IPS-18c (cell line): Measurements from ENCODE around the gene CDHR2.
"Not testable (repeated sequence)": the region's sequence is repeated elsewhere in the genome, so short reads cannot be mapped to it uniquely, and the experiment has no call there.

Experiments used
- H3K4me3 ChIP-seq: 2 replicates; pipeline ENCODE4 v1.7.0; 2013; ENCODE audit warnings: low read depth, mild to moderate bottlenecking, low read length, moderate library complexity; ENCODE audit not compliant: insufficient read depth
- H3K9me3 ChIP-seq: one replicate; pipeline ENCODE4 v1.6.1; 2013; ENCODE audit warnings: mild to moderate bottlenecking, low read length, moderate library complexity; ENCODE audit not compliant: control insufficient read depth, insufficient read depth

The CDHR2 gene

GRCh38 chr5:176549871-176550270 lies 729 bp downstream of the CDHR2 start:
- no peaks in the 10 kb centered on the region for H3K9me3 ChIP-seq
- no peak overlapping the region for H3K4me3 ChIP-seq

DNA sequence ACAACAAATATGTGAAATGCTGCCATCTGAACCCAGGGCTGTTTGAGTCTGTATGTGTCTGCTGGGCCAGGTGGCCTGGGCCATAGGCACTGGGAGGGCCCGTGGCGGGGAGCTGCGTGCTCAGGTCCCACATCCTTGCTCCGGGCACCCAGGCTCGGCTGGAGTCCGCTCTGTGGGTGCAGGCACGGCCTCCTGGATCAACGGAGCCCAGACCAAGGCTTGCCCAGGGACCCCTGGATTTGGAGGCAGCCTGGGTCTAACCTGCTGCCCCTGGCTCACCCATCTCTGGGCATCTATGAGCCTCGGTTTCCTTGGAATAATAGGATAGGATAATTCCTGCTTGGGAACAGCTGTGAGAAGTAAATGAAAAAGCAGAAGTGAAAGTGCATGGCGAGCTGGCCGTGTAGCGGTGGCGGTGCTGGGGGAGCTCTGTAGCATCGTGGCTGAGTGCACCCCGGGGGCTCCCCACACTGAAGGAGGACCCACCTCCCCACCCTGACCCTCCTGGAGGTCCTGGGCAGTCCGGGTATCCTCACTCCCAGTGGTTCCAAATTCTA lies 1.2 kb downstream of the CDHR2 start:
- no peaks in the 10 kb centered on the region for H3K9me3 ChIP-seq
- H3K4me3 ChIP-seq: no peak overlapping the region

GRCh38 chr5:176550937-176551336 lies 1.8 kb downstream of the CDHR2 start:
- not testable (repeated sequence) for H3K4me3 ChIP-seq, H3K9me3 ChIP-seq

GRCh38 chr5:176552332-176552869 lies 3.3 kb downstream of the CDHR2 start:
- Histone ChIP-seq H3K9me3 (no peaks in the 10 kb centered on the region), H3K4me3 (no peak overlapping the region)

GRCh38 chr5:176553260-176554085 lies 4.3 kb downstream of the CDHR2 start:
- no peak overlapping the region for H3K4me3 ChIP-seq
- no peaks in the 10 kb centered on the region for H3K9me3 ChIP-seq

DNA sequence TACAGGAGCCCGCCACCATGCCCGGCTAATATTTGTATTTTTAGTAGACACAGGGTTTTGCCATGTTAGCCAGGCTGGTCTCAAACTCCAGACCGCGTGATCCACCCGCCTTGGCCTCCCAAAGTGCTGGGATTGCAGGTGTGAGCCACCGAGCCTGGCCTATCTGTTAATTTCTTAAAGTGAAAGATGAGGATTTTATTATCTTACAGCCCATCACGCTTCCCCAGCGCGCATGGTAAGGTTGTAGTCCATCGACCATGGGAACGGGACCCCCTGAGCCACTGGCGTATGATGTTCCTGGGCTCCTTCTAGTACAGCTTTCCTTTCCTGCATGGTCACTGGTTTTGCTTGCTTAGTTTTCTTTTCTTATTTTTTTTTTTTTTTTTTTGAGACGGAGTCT lies 8.7 kb downstream of the CDHR2 start:
- Histone ChIP-seq H3K9me3 (no peaks in the 10 kb centered on the region), H3K4me3 (no peak overlapping the region)

GRCh38 chr5:176559683-176560082 lies 10.5 kb downstream of the CDHR2 start:
- H3K4me3 ChIP-seq: no peak overlapping the region

GRCh38 chr5:176560364-176560763 lies 11.2 kb downstream of the CDHR2 start:
- H3K9me3 ChIP-seq: no peaks in the 10 kb centered on the region
- H3K4me3 ChIP-seq: no peak overlapping the region

More at GRCh38 chr5:176559683-176560082, 10.5 kb downstream of the CDHR2 start:
- no peaks in the 10 kb centered on the region for H3K9me3 ChIP-seq

DNA sequence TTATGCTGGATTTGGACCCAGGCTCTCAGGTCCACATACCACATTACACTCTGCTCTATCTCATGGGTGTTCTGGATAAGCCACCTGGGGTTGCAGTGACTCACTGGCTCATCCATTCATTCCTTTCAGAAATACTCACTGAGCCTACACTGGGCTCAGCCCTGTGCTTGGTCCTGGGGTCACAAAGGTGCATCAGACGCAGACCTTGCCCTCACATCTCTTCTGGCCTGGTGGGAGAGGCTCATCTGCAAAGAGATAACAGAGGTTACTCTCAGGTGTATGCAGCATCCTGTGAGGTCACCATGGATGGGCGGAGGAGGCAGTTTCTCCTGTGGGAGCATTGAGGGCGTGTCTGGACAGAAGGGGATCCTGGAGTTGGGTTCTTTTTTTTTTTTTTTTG lies 12.1 kb downstream of the CDHR2 start:
- Histone ChIP-seq H3K4me3 (no peak overlapping the region), H3K9me3 (no peaks in the 10 kb centered on the region)

DNA sequence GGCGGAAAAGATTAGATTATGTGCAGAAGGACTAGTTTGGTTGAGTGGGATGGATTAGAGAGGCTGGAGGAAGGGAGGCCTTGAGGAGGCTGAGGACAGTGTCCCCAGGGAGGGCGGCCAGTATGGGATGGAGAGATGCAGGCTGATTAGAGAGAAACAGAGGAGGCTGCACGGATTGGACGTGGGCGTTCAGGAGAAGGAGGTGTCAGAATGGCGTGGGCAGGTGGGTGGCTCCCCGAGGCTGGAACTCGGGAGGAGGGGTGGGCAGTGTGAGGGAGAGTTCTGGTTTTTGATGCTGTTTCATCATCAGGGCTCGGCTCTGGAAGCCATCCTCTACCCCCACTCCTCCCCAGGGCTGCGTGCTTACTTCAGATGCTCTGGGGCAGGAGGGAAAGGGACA lies 13.0 kb downstream of the CDHR2 start:
- H3K4me3 ChIP-seq: no peak overlapping the region
- H3K9me3 ChIP-seq: no peaks in the 10 kb centered on the region

- H3K4me3 ChIP-seq: no peak overlapping the region
- no peaks in the 10 kb centered on the region for H3K9me3 ChIP-seq
Measured at GRCh38 chr5:176564002-176564401, 14.9 kb downstream of the CDHR2 start.

- Histone ChIP-seq H3K9me3 (no peaks in the 10 kb centered on the region), H3K4me3 (no peak overlapping the region)
Measured at GRCh38 chr5:176565760-176566288, 16.7 kb downstream of the CDHR2 start.

- Histone ChIP-seq H3K9me3 (no peaks in the 10 kb centered on the region), H3K4me3 (no peak overlapping the region)
Measured at GRCh38 chr5:176568657-176569056, 19.5 kb downstream of the CDHR2 start.

GRCh38 chr5:176570044-176570443 lies 20.9 kb downstream of the CDHR2 start:
- Histone ChIP-seq H3K4me3 (no peak overlapping the region), H3K9me3 (no peaks in the 10 kb centered on the region)

DNA sequence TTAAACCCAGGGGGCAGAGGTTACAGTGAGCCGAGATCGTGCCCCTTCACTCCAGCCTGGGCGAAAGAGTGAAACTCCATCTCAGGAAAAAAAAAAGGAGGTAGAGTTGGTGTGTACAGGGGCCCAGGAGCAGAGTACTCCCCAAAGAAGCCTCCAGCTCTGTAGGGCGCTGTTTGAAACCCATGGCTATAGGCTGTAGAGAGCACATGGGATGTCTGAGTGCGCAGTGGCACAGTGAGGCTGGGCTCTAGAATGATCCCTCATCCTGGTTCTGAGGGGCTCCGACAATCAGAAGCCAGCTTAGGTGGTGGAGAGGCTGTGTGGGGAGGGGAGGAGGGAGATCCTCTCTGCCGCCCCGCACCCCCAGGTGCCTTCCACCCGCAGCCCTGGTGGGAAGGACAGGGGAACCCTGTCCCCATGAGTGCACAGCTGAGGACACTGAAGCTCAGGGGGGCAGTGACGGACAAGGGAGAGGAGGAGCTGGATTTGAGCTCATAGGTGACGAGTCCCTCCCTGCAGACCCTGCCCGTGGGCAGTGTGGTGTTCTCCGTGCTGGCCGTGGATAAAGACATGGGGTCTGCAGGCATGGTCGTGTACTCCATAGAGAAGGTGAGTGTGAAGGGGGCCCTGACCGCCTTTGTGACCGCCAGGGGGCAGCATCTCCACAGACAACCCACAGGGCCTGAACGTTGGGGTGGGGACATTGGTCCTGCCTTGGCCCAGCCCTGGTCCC lies 24.6 kb downstream of the CDHR2 start:
- no peak overlapping the region for H3K4me3 ChIP-seq
- no peaks in the 10 kb centered on the region for H3K9me3 ChIP-seq

DNA sequence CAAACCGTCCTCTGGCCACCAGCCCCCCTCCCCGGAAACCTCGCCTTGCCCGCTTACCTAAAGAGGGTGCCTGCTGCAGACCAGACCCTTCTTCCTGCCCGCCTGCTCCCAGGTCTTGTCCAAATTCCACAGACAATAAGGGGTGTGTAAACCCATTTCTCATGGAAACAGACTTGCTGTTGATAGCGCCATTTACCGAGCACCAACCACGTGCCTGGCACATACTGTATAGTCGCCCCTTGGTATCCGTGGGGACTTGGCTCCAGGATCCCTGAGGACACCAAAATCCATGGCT lies 25.1 kb downstream of the CDHR2 start:
- no peak overlapping the region for H3K4me3 ChIP-seq
- H3K9me3 ChIP-seq: no peaks in the 10 kb centered on the region

DNA sequence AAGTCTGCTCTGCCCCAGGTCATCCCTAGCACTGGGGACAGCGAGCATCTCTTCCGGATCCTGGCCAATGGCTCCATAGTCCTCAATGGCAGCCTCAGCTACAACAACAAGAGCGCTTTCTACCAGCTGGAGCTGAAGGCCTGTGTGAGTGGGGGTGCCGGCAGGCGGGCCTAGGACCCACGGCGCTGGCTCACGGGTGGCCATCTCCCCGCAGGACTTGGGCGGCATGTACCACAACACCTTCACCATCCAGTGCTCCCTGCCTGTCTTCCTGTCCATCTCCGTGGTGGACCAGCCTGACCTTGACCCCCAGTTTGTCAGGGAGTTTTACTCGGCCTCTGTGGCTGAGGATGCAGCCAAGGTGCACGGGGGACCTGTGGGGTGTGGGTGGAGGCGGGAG lies 25.9 kb downstream of the CDHR2 start:
- no peak overlapping the region for H3K4me3 ChIP-seq

More for the DNA sequence above, 25.9 kb downstream of the CDHR2 start:
- H3K9me3 ChIP-seq: no peaks in the 10 kb centered on the region
